ENCODE data around the gene MAGI2. TPM values are rescaled to one million over a fixed set of nuclear protein-coding genes. Genes with fewer than 3 reads are reported as not detected.

MAGI2 gene
- total and polyA plus RNA-seq, 2 experiments from 2014 or later = 3.5 to 4.1 TPM

DNA sequence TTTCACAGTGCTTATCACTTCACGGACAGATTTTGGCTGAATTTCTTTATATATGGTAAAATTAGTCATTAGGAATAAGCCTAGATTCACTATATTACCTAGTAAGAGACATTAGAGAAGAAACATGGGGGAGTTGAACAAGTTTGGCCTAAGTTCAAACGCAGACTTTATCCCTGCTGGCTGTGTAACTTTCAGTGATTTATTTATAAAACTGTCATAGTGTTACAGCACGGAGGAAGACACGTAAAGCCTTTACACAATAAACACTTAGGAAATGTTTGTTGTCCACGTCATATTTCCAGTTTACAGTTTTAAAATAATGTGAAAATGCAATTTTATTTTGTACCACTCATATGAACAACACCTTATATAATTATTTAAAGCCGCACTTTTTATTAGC lies 661.5 kb downstream of the MAGI2 start:
- H3F3A ChIP-seq (ENCODE audit: insufficient read depth) = no peaks in the 10 kb centered on the region
- 72 to 79% methylated on average over 6 of the region's 6 CpGs for WGBS, 2 experiments (ENCODE audit: low coverage in 1 of 2, low lambda C conversion rate in 2 of 2, missing lambda C conversion rate in 2 of 2)
- H3K9me3 ChIP-seq (ENCODE audit: low read depth) = no peaks in the 10 kb centered on the region
- no peaks in the 10 kb centered on the region for H3K9me2 ChIP-seq (ENCODE audit: insufficient read depth)
- no peaks in the 10 kb centered on the region for H3K27me3 ChIP-seq (replicated peaks; ENCODE audit: insufficient read depth)
- H2AFZ ChIP-seq = no peak overlapping the region
- no peak overlapping the region for H3K9ac ChIP-seq
- H3K27ac ChIP-seq = no peak overlapping the region
- no peak for DNase-seq
- no peaks in the 10 kb centered on the region for H3K4me1 ChIP-seq (ENCODE audit: insufficient read depth)
- H3K4me2 ChIP-seq (ENCODE audit: unreplicated experiment) = no peak overlapping the region
- TF ChIP-seq EZH2 (IDR thresholded peaks at IDR 0.05; ENCODE audit: insufficient read depth, poor library complexity, severe bottlenecking) (no peak), EZH2phosphoT487 (IDR thresholded peaks at IDR 0.05; ENCODE audit: insufficient read depth, low read depth) (no peak)
- no peak overlapping the region for H3K4me3 ChIP-seq
- in situ Hi-C loops (cut with MboI) = no loop called here
- no peaks in the 10 kb centered on the region for H3K79me2 ChIP-seq (ENCODE audit: insufficient read depth)
- H4K20me1 ChIP-seq (ENCODE audit: insufficient read depth) = no peaks in the 10 kb centered on the region
- H3K36me3 ChIP-seq (ENCODE audit: low read depth) = no peaks in the 10 kb centered on the region

DNA sequence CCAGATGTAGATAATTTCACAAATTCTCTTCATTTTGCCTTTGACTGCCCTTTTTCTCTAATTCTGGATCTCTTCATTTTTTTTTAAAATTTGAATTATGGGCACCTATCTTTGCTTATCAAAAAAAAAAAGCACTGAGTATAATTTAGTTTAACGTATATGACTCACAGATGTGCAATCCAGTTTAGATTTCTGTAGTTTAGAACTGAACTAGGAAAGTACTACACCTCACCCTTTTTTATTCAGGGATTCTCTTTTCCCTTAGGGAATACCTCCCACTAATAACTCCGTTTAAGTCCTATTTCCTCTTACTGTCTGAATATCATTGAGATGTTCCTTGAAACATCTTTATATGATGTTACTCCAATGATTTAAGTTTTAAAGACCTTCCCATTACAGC lies 665.0 kb downstream of the MAGI2 start:
- H3K27me3 ChIP-seq (replicated peaks; ENCODE audit: insufficient read depth) = no peaks in the 10 kb centered on the region
- DNase-seq = no peak
- H3K4me1 ChIP-seq (ENCODE audit: insufficient read depth) = no peaks in the 10 kb centered on the region
- H3K36me3 ChIP-seq (ENCODE audit: low read depth) = no peaks in the 10 kb centered on the region
- no peak overlapping the region for H2AFZ ChIP-seq
- H3K9ac ChIP-seq = no peak overlapping the region
- H3K27ac ChIP-seq = no peak overlapping the region
- no peak overlapping the region for H3K4me3 ChIP-seq
- H3F3A ChIP-seq (ENCODE audit: insufficient read depth) = no peaks in the 10 kb centered on the region
- in situ Hi-C loops (cut with MboI) = no loop called here
- WGBS, 2 experiments (ENCODE audit: low coverage in 1 of 2, low lambda C conversion rate in 2 of 2, missing lambda C conversion rate in 2 of 2) = 51 to 59% methylated on average over 2 of the region's 2 CpGs
- TF ChIP-seq EZH2phosphoT487 (IDR thresholded peaks at IDR 0.05; ENCODE audit: insufficient read depth, low read depth) = no peak
- TF ChIP-seq EZH2 (IDR thresholded peaks at IDR 0.05; ENCODE audit: insufficient read depth, poor library complexity, severe bottlenecking) = no peak
- H4K20me1 ChIP-seq (ENCODE audit: insufficient read depth) = no peaks in the 10 kb centered on the region
- no peak overlapping the region for H3K4me2 ChIP-seq (ENCODE audit: unreplicated experiment)
- no peaks in the 10 kb centered on the region for H3K9me2 ChIP-seq (ENCODE audit: insufficient read depth)
- no peaks in the 10 kb centered on the region for H3K79me2 ChIP-seq (ENCODE audit: insufficient read depth)
- H3K9me3 ChIP-seq (ENCODE audit: low read depth) = no peaks in the 10 kb centered on the region

DNA sequence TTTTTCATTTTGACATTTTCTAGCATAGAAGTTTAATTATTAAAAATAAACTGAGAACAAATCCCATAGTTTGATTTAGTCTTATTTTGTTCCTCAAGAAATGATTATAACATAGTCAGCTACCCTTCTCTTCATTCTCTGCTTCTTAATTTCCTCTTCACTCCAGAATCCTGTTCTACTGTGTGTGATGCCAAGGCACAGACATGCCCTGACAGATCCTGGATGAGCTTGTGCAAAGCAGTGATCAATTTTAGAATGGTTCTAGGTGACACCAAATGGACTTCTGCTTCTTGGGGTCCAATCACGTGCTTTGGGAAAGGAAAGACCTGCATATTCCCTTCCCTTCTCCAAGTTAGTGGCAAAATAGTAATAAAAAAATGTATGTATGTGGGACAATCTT lies 665.6 kb downstream of the MAGI2 start:
- H2AFZ ChIP-seq = 0 out of 2 replicates have a peak overlapping the region, but pooled peaks have one; percentile 23
- no peaks in the 10 kb centered on the region for H3F3A ChIP-seq (ENCODE audit: insufficient read depth)
- no peak overlapping the region for H3K9ac ChIP-seq
- H3K27me3 ChIP-seq (replicated peaks; ENCODE audit: insufficient read depth) = no peaks in the 10 kb centered on the region
- no peaks in the 10 kb centered on the region for H3K9me3 ChIP-seq (ENCODE audit: low read depth)
- WGBS, 2 experiments (ENCODE audit: low coverage in 1 of 2, low lambda C conversion rate in 2 of 2, missing lambda C conversion rate in 2 of 2) = 52 to 58% methylated on average over 1 of the region's 1 CpG
- DNase-seq = no peak
- no peaks in the 10 kb centered on the region for H3K4me1 ChIP-seq (ENCODE audit: insufficient read depth)
- no peak overlapping the region for H3K4me3 ChIP-seq
- H3K36me3 ChIP-seq (ENCODE audit: low read depth) = no peaks in the 10 kb centered on the region
- no peak overlapping the region for H3K4me2 ChIP-seq (ENCODE audit: unreplicated experiment)
- H3K27ac ChIP-seq = no peak overlapping the region
- no peak for TF ChIP-seq EZH2phosphoT487 (IDR thresholded peaks at IDR 0.05; ENCODE audit: insufficient read depth, low read depth)
- no peaks in the 10 kb centered on the region for H3K9me2 ChIP-seq (ENCODE audit: insufficient read depth)
- H3K79me2 ChIP-seq (ENCODE audit: insufficient read depth) = no peaks in the 10 kb centered on the region
- in situ Hi-C loops (cut with MboI) = no loop called here
- no peaks in the 10 kb centered on the region for H4K20me1 ChIP-seq (ENCODE audit: insufficient read depth)

DNA sequence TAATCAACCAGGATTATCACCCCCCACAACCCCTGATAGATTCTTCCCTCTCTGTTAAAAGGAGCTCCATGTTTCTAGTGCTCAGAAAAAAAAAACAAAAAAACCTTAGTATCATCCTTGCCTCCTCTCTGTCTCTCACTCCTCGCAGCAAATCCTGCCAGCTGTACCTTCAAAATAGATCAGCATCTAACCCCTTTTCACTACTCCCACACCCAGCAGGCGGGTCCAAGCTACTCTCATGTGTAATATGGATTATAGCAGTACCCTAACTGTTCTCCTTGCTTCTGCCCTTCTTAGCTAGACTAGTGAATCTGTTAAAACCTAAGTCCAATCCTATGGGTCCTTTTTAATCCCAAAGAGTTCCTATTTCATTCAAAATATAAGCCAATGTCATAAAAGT lies 667.4 kb downstream of the MAGI2 start:
- Histone ChIP-seq H3K9ac (no peak overlapping the region), H3K36me3 (ENCODE audit: low read depth) (no peaks in the 10 kb centered on the region), H3K79me2 (ENCODE audit: insufficient read depth) (no peaks in the 10 kb centered on the region), H3F3A (ENCODE audit: insufficient read depth) (no peaks in the 10 kb centered on the region), H3K27me3 (replicated peaks; ENCODE audit: insufficient read depth) (no peaks in the 10 kb centered on the region), H3K27ac (no peak overlapping the region), H3K4me1 (ENCODE audit: insufficient read depth) (no peaks in the 10 kb centered on the region), H3K9me3 (ENCODE audit: low read depth) (no peaks in the 10 kb centered on the region), H2AFZ (no peak overlapping the region), H3K9me2 (ENCODE audit: insufficient read depth) (no peaks in the 10 kb centered on the region), H3K4me3 (no peak overlapping the region), H3K4me2 (ENCODE audit: unreplicated experiment) (no peak overlapping the region), H4K20me1 (ENCODE audit: insufficient read depth) (no peaks in the 10 kb centered on the region)
- 65 to 74% methylated on average over 2 of the region's 2 CpGs for WGBS, 2 experiments (ENCODE audit: low coverage in 1 of 2, low lambda C conversion rate in 2 of 2, missing lambda C conversion rate in 2 of 2)
- in situ Hi-C loops (cut with MboI) = no loop called here
- no peak for TF ChIP-seq EZH2 (IDR thresholded peaks at IDR 0.05; ENCODE audit: insufficient read depth, poor library complexity, severe bottlenecking)
- no peak for TF ChIP-seq EZH2phosphoT487 (IDR thresholded peaks at IDR 0.05; ENCODE audit: insufficient read depth, low read depth)
- DNase-seq = no peak
